GM18867 (cell line): ENCODE results near the gene GLRB.
A peak's percentile ranks its signal among the peaks of the same experiment; 100 is the strongest.
"Not testable (repeated sequence)": the region's sequence is repeated elsewhere in the genome, so short reads cannot be mapped to it uniquely, and the experiment has no call there.

Source experiments
- ATAC-seq: cut with Tn5 transposase; IDR thresholded peaks from one replicate; pipeline ENCODE4 v1.9.1; 2021; ENCODE audit warnings: mild to moderate bottlenecking, moderate library complexity; ENCODE audit not compliant: unreplicated experiment

Gene GLRB

GRCh38 chr4:157075811-157076577 lies at the start of gene GLRB:
GLRB (plus strand) TSS chr4:157076150; CDS start chr4:157078025, 1,875 bp downstream.
- no peak for ATAC-seq

- ATAC-seq: no peak
These were observed 40.5 kb upstream of the GLRB start for GRCh38 chr4:157035471-157035870.

GRCh38 chr4:157040405-157040804 lies 35.5 kb upstream of the GLRB start:
- ATAC-seq: no peak

- ATAC-seq: no peak
These were observed 32.8 kb upstream of the GLRB start for GRCh38 chr4:157043131-157043530.

GRCh38 chr4:157045507-157046127 lies 30.3 kb upstream of the GLRB start:
- peak; percentile 91 for ATAC-seq

- no peak for ATAC-seq
These were observed 27.7 kb upstream of the GLRB start for GRCh38 chr4:157048248-157048647.

GRCh38 chr4:157050561-157050960 lies 25.4 kb upstream of the GLRB start:
- no peak for ATAC-seq

GRCh38 chr4:157052429-157053040 lies 23.4 kb upstream of the GLRB start:
- no peak for ATAC-seq

GRCh38 chr4:157057218-157057617 lies 18.7 kb upstream of the GLRB start:
- ATAC-seq: no peak

GRCh38 chr4:157058899-157059298 lies 17.1 kb upstream of the GLRB start:
- ATAC-seq: not testable (repeated sequence)

GRCh38 chr4:157072002-157072401 lies 3.9 kb upstream of the GLRB start:
- no peak for ATAC-seq

GRCh38 chr4:157075401-157075800 lies 549 bp upstream of the GLRB start:
- ATAC-seq: no peak

- ATAC-seq: no peak
These were observed 613 bp downstream of the GLRB start for GRCh38 chr4:157076578-157076947.

- no peak for ATAC-seq
These were observed 3.5 kb downstream of the GLRB start for GRCh38 chr4:157079441-157079840.

GRCh38 chr4:157080605-157081004 lies 4.7 kb downstream of the GLRB start:
- ATAC-seq: no peak

GRCh38 chr4:157095716-157096115 lies 19.8 kb downstream of the GLRB start:
- no peak for ATAC-seq

GRCh38 chr4:157096439-157096838 lies 20.5 kb downstream of the GLRB start:
- ATAC-seq: no peak

GRCh38 chr4:157099506-157099905 lies 23.6 kb downstream of the GLRB start:
- ATAC-seq: no peak

- ATAC-seq: no peak
These were observed 28.6 kb downstream of the GLRB start for GRCh38 chr4:157104541-157104940.

- no peak for ATAC-seq
These were observed 38.7 kb downstream of the GLRB start for GRCh38 chr4:157114671-157115070.

- ATAC-seq: no peak
These were observed 39.8 kb downstream of the GLRB start for GRCh38 chr4:157115613-157116335.
